NCI-H2081 treated with DMSO at 0.1 percent for 48 hours (cell line): ENCODE measurements around the gene ELF5.

Experiments used
- DNase-seq: peaks from one replicate; lab custom pipeline; 2025; lab: John Stamatoyannopoulos, UW

Gene ELF5

DNA sequence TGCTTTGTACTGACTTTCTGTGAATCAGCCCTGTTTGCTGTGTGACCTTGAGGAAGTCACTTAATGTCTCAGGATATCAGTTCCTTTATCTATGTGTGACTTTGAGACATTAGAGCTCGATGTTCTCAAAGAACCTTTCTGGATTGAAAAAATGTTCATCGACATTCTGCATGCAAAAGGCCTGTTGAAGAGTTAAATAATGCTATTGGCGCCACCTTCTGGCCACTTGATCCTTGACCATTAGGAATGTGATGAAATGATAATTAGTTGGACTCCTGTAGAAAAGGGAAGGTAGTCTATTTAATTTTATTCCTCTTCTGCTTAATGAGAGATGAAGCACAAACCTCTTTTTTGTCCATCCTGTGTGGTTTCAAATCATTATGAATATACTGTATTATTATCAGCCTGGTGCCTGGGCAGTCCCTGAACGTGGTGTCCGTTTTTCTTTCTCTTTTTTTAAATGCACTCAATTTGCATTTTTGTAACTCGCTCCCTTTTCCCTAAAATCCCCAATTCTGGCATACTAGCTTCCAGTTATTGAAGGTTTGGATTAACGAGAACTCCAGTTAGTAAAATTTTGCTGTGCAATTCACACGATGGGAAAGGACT, 20.7 kb downstream of the ELF5 start:
- DNase-seq: no peak

DNA sequence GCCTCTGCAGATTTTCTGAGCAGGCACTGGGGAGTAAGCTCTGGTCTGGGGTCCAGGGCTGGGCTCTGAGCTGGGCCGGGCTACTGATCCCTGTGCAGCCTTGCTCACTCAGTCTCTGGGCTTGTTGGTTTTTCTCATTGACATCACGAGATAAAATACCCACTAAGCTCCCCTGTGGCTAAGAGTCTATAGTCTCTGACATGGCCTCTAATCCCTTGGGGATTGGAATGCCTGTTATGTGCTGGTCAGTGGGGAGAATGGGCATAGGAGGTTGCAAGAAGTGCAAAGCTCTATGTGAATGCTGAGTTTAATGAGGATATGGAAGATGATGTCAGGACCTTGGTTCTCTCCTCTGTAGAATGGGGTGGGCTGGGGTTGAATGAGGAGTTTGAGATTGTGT, 23.3 kb downstream of the ELF5 start:
- no peak for DNase-seq

DNA sequence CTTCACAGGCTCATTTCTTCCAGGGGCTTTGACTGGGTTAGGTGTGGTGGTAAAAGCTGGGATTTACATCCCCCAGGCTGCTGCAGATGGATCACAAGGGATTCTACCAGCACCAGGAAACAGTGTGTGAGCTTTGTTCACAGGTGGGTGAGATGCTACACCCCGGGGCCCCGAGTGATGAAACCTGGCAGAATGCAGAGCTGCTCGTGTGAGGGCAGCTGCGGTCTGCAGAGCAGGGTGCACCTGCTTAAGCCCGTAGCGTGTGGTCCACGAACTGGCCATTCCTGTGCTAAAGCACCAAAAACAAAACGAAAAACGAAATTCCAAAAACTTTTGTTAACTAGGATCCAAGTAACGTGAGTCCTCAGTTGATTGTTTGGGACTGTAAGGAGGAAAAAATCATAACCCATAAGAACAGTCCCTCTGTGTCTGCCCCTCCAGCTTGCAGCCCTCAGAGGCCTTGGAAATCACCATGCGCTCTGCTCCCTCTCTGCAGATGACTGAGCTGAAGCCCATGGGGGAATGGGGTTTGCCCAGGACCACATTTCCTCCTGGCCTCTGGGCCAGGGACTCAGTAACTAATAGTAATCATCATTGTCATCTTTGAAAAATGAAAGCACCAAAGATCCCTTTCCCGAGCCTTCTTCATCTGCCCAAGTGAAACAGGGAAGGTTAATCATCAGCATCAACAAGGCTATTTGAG, 24.6 kb downstream of the ELF5 start:
- no peak for DNase-seq

DNA sequence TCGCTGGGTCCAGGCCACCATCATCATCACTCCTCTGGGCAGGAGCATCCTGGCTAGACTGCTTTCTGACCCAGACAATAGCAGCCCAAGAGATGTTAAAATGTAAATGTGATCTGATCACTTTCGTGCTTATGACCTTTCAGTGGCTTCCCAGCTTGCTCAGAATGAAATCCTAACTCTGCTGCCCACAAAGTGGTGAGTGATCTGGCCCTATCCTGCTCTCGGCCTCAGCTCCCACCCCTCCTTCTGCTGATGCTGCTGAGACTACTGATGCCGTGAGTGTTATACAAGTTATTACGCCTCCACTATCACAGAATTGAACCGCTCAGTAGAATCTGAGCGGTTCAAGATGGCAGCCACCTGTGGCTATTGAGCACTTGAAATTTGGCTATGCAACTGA, 26.2 kb downstream of the ELF5 start:
- DNase-seq: no peak

DNA sequence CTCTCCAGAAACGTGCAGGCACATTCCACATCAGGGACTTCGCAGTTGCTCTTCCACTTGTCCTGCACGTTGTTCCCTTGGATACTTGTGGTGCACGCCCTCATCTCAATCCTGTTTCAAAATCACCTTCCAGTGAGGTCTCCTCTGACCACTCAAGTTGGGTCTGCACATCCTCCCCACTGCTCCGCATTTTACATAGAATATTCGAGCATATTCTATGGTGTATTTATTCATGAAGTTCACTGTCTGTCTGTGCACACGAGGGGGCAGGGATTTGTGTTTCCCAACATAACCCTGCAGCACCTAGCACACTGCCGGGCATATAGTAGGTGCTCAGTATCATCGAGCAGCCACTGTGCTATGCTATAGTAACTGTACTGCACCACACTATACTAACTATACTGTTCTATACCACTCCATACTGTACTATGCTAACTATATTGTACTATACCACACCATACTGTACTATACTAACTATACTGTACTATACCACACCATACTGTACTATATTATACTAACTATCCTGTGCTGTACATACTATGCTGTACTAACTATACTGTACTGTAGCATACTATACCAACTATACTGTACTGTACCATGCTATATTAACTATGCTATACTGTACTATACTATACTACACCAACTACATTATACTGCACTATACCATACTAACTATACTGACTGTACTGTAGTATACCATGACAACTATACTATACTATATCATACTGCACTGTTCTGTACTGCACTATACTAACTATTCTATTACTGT, 30.3 kb downstream of the ELF5 start:
- no peak for DNase-seq

DNA sequence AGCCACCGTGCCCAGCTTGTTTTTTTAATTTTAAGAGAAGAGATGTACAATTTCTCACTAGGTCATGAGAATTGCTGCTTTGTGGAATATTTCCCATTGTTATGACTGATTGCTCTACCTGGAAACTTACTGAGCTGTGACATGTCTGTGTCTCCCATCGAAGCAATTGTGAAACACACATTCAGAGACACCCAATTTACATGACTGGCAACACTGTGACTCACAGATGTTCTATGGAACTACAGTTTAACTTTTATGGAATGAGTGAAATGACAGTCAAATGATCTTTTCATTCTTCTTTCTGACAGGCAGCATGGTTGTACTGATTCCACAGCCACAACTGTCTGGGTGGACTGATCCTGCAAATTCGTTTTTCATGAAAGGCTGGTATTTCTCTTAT, 32.3 kb downstream of the ELF5 start:
- DNase-seq: no peak

DNA sequence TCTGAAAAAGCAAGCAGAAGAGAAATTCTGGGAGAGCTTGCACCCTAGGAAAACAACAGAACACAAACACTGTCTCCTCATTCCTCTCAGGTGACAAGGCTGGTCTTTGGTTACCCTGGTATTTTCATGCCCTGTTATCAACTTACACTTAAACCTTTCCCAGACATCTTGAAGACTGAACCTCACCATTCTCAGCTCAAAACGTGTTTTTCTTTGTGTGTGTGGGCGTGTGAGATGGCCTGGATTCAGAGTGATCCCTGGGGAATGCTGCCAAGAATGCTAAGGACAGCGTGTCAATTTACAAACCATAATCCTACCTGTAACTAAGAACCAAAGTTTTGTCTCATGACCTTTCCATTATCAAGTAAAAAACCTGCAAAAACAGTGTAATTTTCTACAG, 33.3 kb downstream of the ELF5 start:
- no peak for DNase-seq

DNA sequence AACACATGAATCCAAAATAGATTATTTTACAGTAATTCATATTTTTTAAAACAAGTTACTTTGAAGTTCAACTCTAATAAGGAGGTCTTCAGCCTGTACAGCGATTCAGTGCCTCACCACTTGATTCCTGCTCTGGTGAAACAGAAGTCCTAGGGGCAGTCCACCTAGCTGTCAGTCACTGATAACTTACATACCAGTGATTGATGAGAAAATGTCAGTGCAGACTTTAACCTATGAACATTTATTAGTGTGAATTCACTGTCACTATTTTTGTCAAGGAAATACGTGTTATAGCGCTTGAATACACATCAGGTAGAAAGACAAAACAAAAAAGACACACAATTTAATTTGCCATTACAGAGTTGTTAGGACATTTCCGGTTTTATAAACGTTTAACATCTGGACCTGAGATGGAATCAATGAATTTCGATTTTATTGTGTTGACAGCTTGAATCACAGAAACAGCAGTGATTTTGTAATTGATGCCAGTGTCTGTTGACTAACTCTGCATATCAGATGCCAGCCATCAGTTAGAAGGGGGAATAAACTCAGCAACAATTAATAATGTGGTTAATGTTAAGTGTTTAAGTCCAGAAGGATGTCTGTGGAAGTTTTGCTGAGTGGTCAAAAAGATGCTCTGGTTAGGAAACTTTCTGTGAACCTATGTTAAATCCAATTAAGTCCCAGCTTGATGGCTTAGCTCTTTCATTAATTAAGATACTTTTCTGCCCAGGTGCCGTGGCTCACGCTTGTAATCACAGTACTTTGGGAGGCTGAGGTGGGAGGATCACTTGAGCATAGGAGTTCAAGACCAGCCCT, 34.5 kb downstream of the ELF5 start:
- no peak for DNase-seq

DNA sequence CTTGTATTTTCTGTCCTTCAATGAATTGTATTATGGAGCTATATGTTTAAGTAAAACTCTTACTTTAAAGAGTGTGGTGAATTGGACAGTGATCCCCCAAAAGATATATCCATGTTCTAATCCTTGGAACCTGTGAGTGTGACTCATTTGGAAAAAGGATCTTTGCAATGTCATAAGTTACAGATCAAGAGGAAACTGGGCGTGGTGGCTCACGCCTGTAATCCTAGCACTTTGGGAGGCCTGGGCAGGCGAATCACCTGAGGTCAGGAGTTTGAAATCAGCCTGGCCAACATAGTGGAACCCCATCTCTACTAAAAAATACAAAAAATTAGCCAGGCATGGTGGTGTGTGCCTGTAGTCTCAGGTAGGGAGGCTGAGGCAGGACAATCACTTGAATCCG, 36.7 kb downstream of the ELF5 start:
- DNase-seq: no peak

DNA sequence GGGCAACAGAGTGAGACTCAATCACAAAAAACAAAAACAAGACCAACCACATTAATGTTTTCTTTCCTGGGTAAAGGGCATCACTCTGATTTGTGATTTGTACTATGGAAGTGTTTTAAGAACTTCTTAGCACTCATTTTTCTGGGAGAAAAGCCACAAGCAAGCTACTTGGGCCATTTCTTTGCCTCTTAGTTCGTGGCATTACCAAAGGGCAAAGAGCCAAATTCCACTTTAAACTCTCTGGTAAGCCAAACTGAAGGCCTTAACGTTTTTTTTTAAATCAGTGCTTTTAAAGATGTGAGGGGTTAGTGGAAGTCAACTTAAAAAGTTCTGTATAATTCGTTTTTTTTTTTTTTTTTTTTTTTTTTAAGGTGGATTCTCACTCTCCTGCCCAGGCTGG, 37.9 kb downstream of the ELF5 start:
- no peak for DNase-seq

DNA sequence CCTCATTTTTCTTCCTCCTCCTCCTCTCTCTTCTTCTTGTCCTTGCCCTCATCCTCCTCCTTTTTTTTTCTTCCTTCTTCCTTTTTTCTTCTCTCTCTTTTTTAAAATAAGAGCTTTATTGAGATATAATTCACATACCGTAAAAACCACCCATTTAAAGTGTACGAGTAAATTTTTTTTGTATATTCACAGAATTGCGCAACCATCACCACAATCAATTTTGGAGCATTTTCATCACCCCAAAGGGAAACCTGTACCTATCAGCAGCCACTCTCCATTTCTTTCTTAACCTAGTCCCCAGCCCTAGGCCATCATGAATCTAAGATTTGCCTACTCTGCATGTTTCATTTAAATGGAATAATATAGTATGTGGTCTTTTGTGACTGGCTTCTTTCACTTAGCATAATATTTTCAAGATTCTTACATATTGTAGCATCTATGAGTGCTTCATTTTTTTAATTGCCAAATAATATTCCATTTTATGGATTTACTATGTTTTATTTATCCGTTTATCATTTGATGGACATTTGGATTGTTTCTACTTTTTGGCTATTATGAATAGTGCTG, 39.9 kb downstream of the ELF5 start:
- DNase-seq: no peak

DNA sequence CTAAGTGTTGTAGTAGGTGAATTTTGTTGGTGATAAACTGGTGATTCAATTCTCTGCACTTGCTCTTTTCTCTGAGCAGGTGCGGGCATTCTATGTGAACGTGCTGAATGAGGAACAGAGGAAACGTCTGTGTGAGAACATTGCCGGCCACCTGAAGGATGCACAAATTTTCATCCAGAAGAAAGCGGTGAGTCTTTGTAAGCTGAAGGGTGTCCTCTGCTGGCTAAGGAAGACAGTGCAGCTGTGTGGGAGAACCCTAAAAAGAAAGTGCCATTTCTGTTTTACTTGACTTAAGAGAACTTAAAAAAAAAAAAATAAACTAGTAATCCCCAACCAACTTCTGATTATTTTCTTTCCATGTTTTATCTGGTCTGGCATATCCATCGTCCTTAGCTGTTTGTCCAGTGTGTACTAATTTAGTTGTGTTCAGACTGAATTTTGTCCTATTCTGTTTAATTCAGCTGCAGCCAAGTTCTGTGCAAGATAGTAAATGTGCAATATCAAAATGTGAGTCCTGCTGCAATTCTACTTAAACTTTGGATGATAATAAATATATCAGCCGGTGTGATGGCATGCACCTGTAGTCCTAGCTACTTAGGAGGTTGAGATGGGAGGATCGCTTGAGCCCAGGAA, 45.3 kb downstream of the ELF5 start:
- no peak for DNase-seq

DNA sequence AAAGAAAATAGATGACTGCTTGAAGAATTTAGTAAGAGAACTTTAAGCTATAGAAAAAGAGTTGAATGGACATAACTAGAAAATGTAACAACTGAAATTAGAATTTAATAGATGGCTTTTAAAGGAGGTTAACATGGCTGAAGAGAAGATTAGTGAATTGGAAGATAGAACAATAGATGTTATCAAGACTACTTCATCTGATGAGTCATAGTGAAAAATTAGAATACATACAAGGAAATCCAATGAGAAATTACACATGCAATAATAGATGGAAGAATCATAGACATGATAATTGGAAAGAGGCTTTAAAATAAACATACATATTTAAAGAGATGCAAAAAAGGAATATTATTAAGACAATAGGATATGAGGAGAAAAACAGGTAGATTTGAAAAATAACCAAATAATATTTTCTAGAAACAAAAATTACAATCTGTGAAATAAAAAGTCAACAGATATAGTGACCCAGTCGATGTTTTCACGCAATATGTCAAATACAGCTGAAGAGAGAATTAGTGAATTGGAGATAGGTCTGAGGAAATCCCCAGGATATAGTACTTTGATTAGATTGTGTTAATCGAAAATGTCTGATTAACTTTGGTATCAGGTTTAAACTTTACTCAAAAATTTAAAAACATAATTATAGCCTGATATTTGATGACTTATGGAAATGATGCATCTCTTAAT, 46.6 kb downstream of the ELF5 start:
- DNase-seq: no peak

DNA sequence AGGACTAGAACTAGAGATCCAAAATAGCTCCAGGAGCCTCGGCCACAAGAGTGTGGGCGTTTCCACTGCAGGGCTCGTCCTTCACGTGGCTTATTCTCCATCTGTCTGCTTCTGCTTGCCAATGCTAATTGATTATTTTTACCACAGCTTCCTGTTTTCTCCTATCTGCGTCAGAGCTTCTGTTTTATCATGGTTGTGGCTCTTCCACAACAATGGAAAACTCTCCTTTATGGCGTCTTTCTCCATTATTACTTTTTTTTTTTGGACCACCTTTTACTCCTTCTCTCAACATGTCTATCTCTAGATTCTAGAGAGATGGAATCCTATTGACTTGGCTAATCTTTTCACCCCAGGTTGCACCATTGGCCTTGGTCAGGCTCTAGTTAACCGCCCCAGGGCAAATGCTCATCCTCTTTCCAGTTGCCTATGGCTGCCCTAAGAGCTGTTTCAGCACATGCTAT, 49.0 kb downstream of the ELF5 start:
- no peak for DNase-seq

DNA sequence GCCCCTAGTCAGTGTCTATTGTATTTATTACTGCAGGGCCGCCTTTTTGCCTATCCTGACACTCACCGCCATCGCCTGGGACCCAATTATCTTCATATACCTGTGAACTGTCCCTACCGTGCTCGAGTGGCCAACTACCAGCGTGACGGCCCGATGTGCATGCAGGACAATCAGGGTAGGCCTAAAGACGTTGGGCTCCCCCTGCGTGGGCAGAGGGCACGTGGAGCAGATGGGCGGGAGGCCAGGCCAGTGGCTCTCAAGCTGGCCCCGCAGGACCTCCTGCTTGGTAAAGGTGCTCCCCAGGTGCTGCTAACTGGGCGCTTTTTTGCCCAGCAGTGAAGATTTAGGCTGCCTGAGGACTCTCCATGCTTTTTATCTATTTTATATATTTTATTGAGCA, 52.4 kb downstream of the ELF5 start:
- DNase-seq: no peak

DNA sequence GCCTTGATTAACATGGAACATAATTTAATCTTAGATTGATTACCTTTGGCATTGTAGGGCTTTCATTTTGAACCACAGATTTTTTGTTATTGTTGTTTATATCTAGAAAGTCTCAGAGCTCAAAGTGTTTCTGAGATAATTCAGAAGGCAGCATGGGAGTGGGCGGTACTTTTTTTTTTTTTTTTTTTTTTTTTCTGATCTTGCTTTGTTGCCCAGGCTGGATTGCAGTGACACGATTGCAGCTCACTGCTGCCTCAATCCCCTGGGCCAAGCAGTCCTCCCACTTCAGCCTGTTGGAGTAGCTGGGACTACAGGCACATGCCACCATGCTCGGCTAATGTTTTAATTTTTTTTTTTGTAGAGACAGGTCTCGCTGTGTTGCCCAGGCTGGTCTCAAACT, 53.3 kb downstream of the ELF5 start:
- no peak for DNase-seq

DNA sequence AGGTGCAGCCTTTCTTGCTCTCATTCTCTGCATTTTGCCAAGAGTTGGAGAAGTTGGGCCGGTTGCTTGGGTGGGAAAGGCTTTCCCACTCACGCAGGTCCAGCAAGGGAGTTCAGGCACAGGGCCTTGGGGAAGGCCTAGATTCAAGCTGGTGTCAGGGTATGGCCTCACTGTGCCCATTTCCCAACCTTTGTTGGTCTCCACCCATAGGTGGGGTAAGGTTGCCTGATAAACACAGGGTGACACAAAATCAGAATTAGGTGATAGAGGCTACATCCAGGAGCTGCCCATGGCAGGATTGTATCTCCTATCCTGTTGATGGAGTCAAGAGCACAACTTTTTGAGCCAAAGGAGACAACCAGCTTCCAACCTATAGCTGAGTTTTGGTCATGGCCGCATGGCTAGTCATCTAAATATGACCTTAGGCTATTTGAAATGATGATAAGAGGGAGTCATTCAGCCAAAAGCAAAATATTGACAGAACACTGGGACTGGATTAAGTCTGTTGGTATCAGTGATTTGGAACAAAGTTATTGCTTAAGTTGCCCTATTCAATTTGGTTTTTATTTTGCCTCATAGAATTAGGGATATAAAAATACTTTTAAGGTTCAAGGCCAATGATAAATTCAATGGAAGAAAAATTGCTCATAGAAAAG, 54.0 kb downstream of the ELF5 start:
- DNase-seq: no peak

DNA sequence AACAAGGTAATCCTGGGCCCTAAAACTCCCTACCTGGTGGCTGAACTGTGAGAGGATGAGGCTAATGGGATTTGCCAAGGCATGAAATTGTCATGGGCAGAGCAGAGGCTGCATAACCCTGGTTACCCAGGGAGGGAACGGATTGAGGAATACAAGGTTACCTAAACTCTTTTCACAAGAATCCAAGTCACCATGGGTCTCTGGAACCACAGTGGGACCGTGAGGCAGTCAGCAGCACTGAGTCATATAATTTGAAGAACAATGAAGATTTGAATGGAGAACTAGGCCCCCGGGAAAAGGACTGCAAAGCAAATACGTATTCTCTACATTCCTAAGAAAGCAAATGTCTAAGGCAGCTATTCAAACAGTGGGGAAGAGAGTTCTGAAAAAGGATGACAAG, 55.1 kb downstream of the ELF5 start:
- DNase-seq: no peak

DNA sequence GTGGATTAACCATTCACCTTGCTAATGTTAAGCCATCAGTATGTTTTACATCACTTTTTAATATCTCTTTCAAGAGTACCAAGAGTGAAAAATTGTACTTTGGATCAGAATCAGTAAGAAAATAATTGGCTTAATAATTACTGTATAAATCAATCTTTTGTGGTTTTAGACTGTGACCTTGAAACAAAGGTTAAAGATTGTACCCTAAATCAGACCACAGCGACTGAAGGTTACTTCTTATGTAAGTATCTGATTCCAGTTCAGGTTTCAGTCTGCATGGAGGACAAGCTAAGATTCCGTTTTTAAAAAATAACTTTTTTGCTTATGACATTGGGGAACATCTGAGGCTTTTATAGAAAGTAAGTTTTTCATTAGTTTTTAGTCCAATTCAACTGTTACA, 56.0 kb downstream of the ELF5 start:
- no peak for DNase-seq

DNA sequence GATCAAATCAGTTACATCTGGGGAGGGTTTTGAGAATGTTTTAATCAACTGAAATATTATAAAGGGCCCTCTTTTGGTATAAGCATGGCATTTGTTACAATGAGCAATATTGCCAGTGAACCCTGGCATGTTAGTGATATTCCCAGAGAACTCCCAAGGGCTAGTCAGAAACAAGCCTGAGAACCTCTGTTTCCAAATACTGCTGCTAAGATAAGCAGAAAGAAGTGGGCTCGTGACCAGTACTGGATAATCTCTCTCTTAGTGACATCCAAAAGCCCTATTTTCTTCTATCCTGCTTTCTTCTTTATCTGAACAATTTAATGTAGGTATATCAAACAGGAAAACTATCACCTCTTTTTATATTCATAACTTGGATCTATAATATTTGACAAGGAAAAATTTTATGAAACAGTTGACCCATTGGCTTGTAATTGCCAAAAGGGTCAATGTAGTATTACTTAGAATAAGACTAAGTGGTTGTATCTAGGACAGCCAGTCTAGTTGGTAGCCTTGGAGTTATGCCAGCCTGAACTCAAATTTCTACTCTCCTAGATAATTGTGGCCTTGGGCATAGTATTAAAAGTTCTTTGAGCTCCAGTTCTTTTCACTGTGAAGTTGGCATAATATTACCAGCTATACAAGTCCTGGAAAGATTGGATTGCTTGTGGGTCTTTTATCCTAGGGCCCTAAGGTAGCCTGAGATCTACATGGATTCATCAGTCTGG, 59.1 kb downstream of the ELF5 start:
- DNase-seq: no peak
